Ishikawa (cell line): ENCODE measurements around the gene LAMC3.

Experiments
- CREB1 ChIP-seq: IDR thresholded peaks from 2 replicates; pipeline ENCODE4 v1.6.1; 2012; ENCODE audit warnings: low read depth
- EGR1 ChIP-seq: IDR thresholded peaks from 2 replicates; pipeline ENCODE4 v1.6.1; 2012
- EP300 ChIP-seq: IDR thresholded peaks from 2 replicates; pipeline ENCODE4 v1.6.1; 2012; ENCODE audit warnings: borderline replicate concordance
- NFIC ChIP-seq: IDR thresholded peaks from 2 replicates; pipeline ENCODE4 v1.6.1; 2012
- RAD21 ChIP-seq: IDR thresholded peaks from 2 replicates; pipeline ENCODE4 v1.6.1; 2012; ENCODE audit warnings: low read depth
- TAF1 ChIP-seq: IDR thresholded peaks from 2 replicates; pipeline ENCODE4 v1.6.1; 2012; ENCODE audit warnings: low read depth, mild to moderate bottlenecking
- TCF12 ChIP-seq: IDR thresholded peaks from 2 replicates; pipeline ENCODE4 v1.6.1; 2012; ENCODE audit warnings: low read depth
- TEAD4 ChIP-seq: IDR thresholded peaks from 2 replicates; pipeline ENCODE4 v1.6.1; 2012
- YY1 ChIP-seq: IDR thresholded peaks from 2 replicates; pipeline ENCODE4 v1.6.1; 2012; ENCODE audit warnings: low read depth
- ZBTB7A ChIP-seq: IDR thresholded peaks from 2 replicates; pipeline ENCODE4 v1.6.1; 2012; ENCODE audit warnings: low read depth
- TF ChIP-seq, protein P1 (sequence below): IDR thresholded peaks from 2 replicates; pipeline ENCODE4 v1.6.1; 2012
- TF ChIP-seq, protein P2 (sequence below): IDR thresholded peaks from 2 replicates; pipeline ENCODE4 v1.6.1; 2012; ENCODE audit warnings: low read depth, mild to moderate bottlenecking
- TF ChIP-seq, protein P3 (sequence below): IDR thresholded peaks from 2 replicates; pipeline ENCODE4 v1.6.1; 2012

DNA sequence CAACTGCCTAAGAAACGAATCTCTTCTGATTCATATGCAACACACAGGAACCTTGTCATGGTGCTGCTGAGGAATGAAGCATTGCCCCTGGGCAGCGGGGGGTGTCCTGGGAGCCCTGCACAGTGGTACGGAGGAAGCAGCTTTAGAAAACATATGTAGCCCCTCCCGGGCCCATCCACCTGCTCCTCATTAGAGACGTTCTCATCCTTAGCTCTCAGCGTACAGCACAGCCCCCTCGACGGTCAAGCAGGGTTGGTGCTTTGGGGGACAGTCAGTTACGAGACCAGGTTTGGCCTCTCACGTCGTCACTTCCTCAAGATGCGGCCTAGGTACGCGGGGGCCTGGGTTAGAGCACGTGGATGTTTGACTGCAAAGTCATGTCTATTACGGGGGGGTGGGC lies 28.4 kb upstream of the LAMC3 start:
- no peak for TF ChIP-seq ZBTB7A
- TF ChIP-seq YY1: no peak
- TF ChIP-seq TCF12: no peak
- TF ChIP-seq CREB1: no peak
- no peak for TF ChIP-seq EP300
- no peak for TF ChIP-seq RAD21
- TF ChIP-seq, protein P1, sequence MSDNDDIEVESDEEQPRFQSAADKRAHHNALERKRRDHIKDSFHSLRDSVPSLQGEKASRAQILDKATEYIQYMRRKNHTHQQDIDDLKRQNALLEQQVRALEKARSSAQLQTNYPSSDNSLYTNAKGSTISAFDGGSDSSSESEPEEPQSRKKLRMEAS: no peak
- no peak for TF ChIP-seq NFIC
- no peak for TF ChIP-seq TAF1
- no peak for TF ChIP-seq TEAD4
- TF ChIP-seq, protein P2, sequence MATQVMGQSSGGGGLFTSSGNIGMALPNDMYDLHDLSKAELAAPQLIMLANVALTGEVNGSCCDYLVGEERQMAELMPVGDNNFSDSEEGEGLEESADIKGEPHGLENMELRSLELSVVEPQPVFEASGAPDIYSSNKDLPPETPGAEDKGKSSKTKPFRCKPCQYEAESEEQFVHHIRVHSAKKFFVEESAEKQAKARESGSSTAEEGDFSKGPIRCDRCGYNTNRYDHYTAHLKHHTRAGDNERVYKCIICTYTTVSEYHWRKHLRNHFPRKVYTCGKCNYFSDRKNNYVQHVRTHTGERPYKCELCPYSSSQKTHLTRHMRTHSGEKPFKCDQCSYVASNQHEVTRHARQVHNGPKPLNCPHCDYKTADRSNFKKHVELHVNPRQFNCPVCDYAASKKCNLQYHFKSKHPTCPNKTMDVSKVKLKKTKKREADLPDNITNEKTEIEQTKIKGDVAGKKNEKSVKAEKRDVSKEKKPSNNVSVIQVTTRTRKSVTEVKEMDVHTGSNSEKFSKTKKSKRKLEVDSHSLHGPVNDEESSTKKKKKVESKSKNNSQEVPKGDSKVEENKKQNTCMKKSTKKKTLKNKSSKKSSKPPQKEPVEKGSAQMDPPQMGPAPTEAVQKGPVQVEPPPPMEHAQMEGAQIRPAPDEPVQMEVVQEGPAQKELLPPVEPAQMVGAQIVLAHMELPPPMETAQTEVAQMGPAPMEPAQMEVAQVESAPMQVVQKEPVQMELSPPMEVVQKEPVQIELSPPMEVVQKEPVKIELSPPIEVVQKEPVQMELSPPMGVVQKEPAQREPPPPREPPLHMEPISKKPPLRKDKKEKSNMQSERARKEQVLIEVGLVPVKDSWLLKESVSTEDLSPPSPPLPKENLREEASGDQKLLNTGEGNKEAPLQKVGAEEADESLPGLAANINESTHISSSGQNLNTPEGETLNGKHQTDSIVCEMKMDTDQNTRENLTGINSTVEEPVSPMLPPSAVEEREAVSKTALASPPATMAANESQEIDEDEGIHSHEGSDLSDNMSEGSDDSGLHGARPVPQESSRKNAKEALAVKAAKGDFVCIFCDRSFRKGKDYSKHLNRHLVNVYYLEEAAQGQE: no peak
- TF ChIP-seq, protein P3, sequence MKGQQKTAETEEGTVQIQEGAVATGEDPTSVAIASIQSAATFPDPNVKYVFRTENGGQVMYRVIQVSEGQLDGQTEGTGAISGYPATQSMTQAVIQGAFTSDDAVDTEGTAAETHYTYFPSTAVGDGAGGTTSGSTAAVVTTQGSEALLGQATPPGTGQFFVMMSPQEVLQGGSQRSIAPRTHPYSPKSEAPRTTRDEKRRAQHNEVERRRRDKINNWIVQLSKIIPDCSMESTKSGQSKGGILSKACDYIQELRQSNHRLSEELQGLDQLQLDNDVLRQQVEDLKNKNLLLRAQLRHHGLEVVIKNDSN: no peak
- no peak for TF ChIP-seq EGR1
